Body of pancreas (tissue), 4 donors: Measurements from ENCODE around the gene UAP1L1. TPM values are rescaled to one million over a fixed set of nuclear protein-coding genes. Genes with fewer than 3 reads are reported as not detected.

ENCODE experiments used
- ATAC-seq: fragments of 150-250 bp; one replicate; pipeline ENCODE4 v1.9.1; 2016
- DNase-seq, 4 donors: peaks; one replicate each; pipeline ENCODE4 v3.0.0-alpha.2; 2019
- H3K27ac ChIP-seq, 4 donors: fragments of 200-600 bp; sonication (generic); 1 replicate in 3 of 4; 2 replicates in 1 of 4; pipeline versions ENCODE4 v1.5.1 to v1.6.1; 2016 to 2019; ENCODE audit warnings: mild to moderate bottlenecking in 1 of 4, mixed read lengths in 1 of 4, moderate library complexity in 1 of 4
- H3K27me3 ChIP-seq, 2 donors: fragments of 200-600 bp; sonication (generic); one replicate each; pipeline ENCODE4 v1.6.0; 2016; ENCODE audit warnings: mild to moderate bottlenecking in 1 of 2
- H3K36me3 ChIP-seq, 2 donors: fragments of 200-600 bp; sonication (generic); replicated peaks in 1 of 2; 2 replicates each; pipeline ENCODE4 v1.5.1; 2016; ENCODE audit warnings: low read depth in 2 of 2; ENCODE audit not compliant: insufficient read depth in 1 of 2
- H3K4me1 ChIP-seq: fragments of 200-600 bp; sonication (generic); one replicate; pipeline ENCODE4 v1.6.0; 2016
- H3K4me3 ChIP-seq, 2 donors: fragments of 200-600 bp; sonication (generic); 1 replicate in 1 of 2; 2 replicates in 1 of 2; pipeline ENCODE4 v1.5.1; 2016 to 2019
- H3K9me3 ChIP-seq, 3 donors: fragments of 200-600 bp; sonication (generic); 1 replicate in 2 of 3; 2 replicates in 1 of 3; pipeline ENCODE4 v1.5.1; 2016
- CTCF ChIP-seq, 7 experiments: fragments of 450-650 bp in 4 of 7; fragments of 200-600 bp in 3 of 7; sonication (generic) in 3 of 7; IDR thresholded peaks; one replicate each; pipeline ENCODE4 v1.5.1; 2016 to 2019; ENCODE audit warnings: antibody characterized with exemption in 7 of 7
- POLR2A ChIP-seq, 3 donors: fragments of 450-650 bp; IDR thresholded peaks; one replicate each; pipeline ENCODE4 v1.6.1; 2016; ENCODE audit warnings: antibody characterized with exemption in 3 of 3, mild to moderate bottlenecking in 2 of 3
- WGBS, 2 donors: methylation state at CpG; one replicate each; pipeline ENCODE4 v1.1.5; 2017; 5-methylcytosine and 5-hydroxymethylcytosine counted together
- intact Hi-C: fragments of 100-400 bp; cut with DNase I; formaldehyde crosslinking; loops from one replicate; pipeline ENCODE4 v1.15.1; 2023
- total RNA-seq, 2 donors: library from RNA; depleted of rRNA; stranded (reverse); fragments of >200 nt; gene quantifications; one replicate each; pipeline ENCODE4 v1.1.0, GENCODE V29; 2016

The UAP1L1 gene
- total RNA-seq, 2 donors from 2014 or later, result 7.8 to 8.2 TPM

GRCh38 chr9:137063311-137064026 is 13.8 kb upstream of the UAP1L1 start:
- Histone ChIP-seq H3K27me3 (no peaks in the 10 kb centered on the region), H3K4me1 (peaks cover 6% of the 10 kb centered on the region), H3K4me3 (no peak overlapping the region), H3K27ac (no peak overlapping the region), H3K9me3 (no peaks in the 10 kb centered on the region), H3K36me3 (no peaks in the 10 kb centered on the region)
- no peak for ATAC-seq
- 69% methylated on average over 18 of the region's 26 CpGs; no CpG with 5 or more reads in 1 of the 2 donors for WGBS, 2 donors
- intact Hi-C loops, result loop anchor here (2.0 kb wide), 1 partner anchor 15 kb away; no protein-coding TSS in a partner anchor
- DNase-seq, result no peak
- TF ChIP-seq POLR2A (IDR thresholded peaks at IDR 0.05) (no peak), CTCF (IDR thresholded peaks at IDR 0.05) (no peak)

GRCh38 chr9:137064027-137064879 is 13.1 kb upstream of the UAP1L1 start:
- Histone ChIP-seq H3K9me3 (no peaks in the 10 kb centered on the region), H3K27ac (no peak overlapping the region), H3K4me1 (peaks cover 6% of the 10 kb centered on the region), H3K4me3 (no peak overlapping the region), H3K27me3 (no peaks in the 10 kb centered on the region), H3K36me3 (no peaks in the 10 kb centered on the region)
- TF ChIP-seq POLR2A (IDR thresholded peaks at IDR 0.05) (no peak), CTCF (IDR thresholded peaks at IDR 0.05) (peak; percentile 91 to 97 (median 94))
- DNase-seq (peak; percentile 64 to 76 (median 74)), ATAC-seq (peak; percentile 76)
- intact Hi-C loops, result loop anchor here (2.0 kb wide), 1 partner anchor 15 kb away; no protein-coding TSS in a partner anchor
- WGBS, 2 donors, result 41 to 65% methylated on average over 12 to 55 of the region's 55 CpGs

- Histone ChIP-seq H3K27ac (no peak overlapping the region), H3K4me3 (no peak overlapping the region), H3K4me1 (peaks cover 12% of the 10 kb centered on the region), H3K27me3 (no peaks in the 10 kb centered on the region), H3K9me3 (no peaks in the 10 kb centered on the region), H3K36me3 (no peaks in the 10 kb centered on the region)
- intact Hi-C loops, result loop anchor here (2.0 kb wide), 1 partner anchor 16 kb away; no protein-coding TSS in a partner anchor
- 75 to 87% methylated on average over 11 to 12 of the region's 12 CpGs for WGBS, 2 donors
- ATAC-seq (no peak), DNase-seq (no peak)
- no peak for TF ChIP-seq CTCF (IDR thresholded peaks at IDR 0.05)
- no peak for TF ChIP-seq POLR2A (IDR thresholded peaks at IDR 0.05)
Measured at GRCh38 chr9:137064880-137065164, 12.5 kb upstream of the UAP1L1 start.

- no peak overlapping the region for H3K27ac ChIP-seq
- H3K4me1 ChIP-seq, result peaks cover 18% of the 10 kb centered on the region
- no peaks in the 10 kb centered on the region for H3K36me3 ChIP-seq
- DNase-seq (no peak), ATAC-seq (no peak)
- H3K9me3 ChIP-seq, result no peaks in the 10 kb centered on the region
- intact Hi-C loops, result loop anchor here (2.0 kb wide), 1 partner anchor 17 kb away; no protein-coding TSS in a partner anchor
- H3K27me3 ChIP-seq, result no peaks in the 10 kb centered on the region
- no peak for TF ChIP-seq CTCF (IDR thresholded peaks at IDR 0.05)
- no peak for TF ChIP-seq POLR2A (IDR thresholded peaks at IDR 0.05)
- WGBS, 2 donors, result 91 to 100% methylated on average over 2 to 23 of the region's 23 CpGs
- H3K4me3 ChIP-seq, result no peak overlapping the region
Measured at GRCh38 chr9:137065336-137065967, 11.9 kb upstream of the UAP1L1 start.
